ENCODE results near the gene ATG2B.
"Not testable (repeated sequence)": the region's sequence is repeated elsewhere in the genome, so short reads cannot be mapped to it uniquely, and the experiment has no call there.

The ATG2B gene

GRCh38 chr14:96245074-96245473 is 118.1 kb downstream of the ATG2B start:
- not testable (repeated sequence) for H3K4me1 ChIP-seq (ENCODE audit: control insufficient read depth, insufficient read depth, low read length); H3K9ac ChIP-seq (ENCODE audit: low read depth, low read length); H3K27me3 ChIP-seq (ENCODE audit: control insufficient read depth, insufficient read depth, low read length); H3K36me3 ChIP-seq (ENCODE audit: control insufficient read depth, insufficient read depth, low read length); H3K9me3 ChIP-seq (ENCODE audit: control insufficient read depth, insufficient read depth, low read length); H3K4me3 ChIP-seq (ENCODE audit: low read depth, low read length)

DNA sequence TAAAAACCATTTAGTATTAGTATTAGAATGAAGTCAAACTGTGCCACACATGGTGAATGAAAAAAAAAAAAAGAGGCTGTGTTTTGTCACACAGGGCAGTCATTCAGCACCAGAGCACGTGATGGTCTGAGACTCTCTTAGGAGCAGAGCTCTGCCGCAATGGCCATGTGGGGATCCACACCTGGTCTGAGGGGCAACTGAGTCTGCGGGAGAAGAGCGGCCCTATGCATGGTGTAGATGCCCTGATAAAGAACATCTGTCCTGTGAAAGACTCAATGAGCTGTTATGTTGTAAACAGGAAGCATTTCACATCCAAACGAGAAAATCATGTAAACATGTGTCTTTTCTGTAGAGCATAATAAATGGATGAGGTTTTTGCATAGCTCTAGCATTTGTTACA is 119.4 kb downstream of the ATG2B start:
- H3K4me1 ChIP-seq (ENCODE audit: control insufficient read depth, insufficient read depth, low read length): no peaks in the 10 kb centered on the region
- no peaks in the 10 kb centered on the region for H3K27me3 ChIP-seq (ENCODE audit: control insufficient read depth, insufficient read depth, low read length)
- no peaks in the 10 kb centered on the region for H3K9me3 ChIP-seq (ENCODE audit: control insufficient read depth, insufficient read depth, low read length)
- H3K4me3 ChIP-seq (ENCODE audit: low read depth, low read length): no peak overlapping the region
- H3K36me3 ChIP-seq (ENCODE audit: control insufficient read depth, insufficient read depth, low read length): no peaks in the 10 kb centered on the region
- no peak overlapping the region for H3K9ac ChIP-seq (ENCODE audit: low read depth, low read length)

DNA sequence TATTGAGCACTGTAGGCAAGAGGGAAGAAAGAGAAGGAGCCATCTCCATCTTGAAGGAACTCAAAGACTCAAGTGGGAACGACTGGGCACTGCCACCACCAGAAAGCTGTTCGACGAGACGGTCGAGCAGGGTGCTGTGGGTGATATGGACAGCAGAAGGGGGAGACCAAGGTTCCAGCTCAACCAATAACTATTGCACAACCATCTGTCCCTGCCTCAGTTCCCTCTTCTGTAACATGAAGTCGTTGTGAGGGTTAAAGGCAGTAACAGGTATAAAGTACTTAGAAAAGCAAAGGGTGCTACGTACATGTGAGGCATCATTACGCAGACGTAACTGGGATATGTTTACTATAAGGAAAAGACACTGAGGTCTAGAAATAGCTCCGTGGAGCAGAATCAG is 121.0 kb downstream of the ATG2B start:
- Histone ChIP-seq H3K4me3 (ENCODE audit: low read depth, low read length) (no peak overlapping the region), H3K36me3 (ENCODE audit: control insufficient read depth, insufficient read depth, low read length) (no peaks in the 10 kb centered on the region), H3K4me1 (ENCODE audit: control insufficient read depth, insufficient read depth, low read length) (no peaks in the 10 kb centered on the region), H3K9me3 (ENCODE audit: control insufficient read depth, insufficient read depth, low read length) (no peaks in the 10 kb centered on the region), H3K9ac (ENCODE audit: low read depth, low read length) (no peak overlapping the region), H3K27me3 (ENCODE audit: control insufficient read depth, insufficient read depth, low read length) (no peaks in the 10 kb centered on the region)

DNA sequence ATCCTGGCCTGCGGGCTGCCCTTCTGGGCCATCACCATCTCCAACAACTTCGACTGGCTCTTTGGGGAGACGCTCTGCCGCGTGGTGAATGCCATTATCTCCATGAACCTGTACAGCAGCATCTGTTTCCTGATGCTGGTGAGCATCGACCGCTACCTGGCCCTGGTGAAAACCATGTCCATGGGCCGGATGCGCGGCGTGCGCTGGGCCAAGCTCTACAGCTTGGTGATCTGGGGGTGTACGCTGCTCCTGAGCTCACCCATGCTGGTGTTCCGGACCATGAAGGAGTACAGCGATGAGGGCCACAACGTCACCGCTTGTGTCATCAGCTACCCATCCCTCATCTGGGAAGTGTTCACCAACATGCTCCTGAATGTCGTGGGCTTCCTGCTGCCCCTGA is 122.5 kb downstream of the ATG2B start:
- Histone ChIP-seq H3K4me3 (ENCODE audit: low read depth, low read length) (no peak overlapping the region), H3K36me3 (ENCODE audit: control insufficient read depth, insufficient read depth, low read length) (no peaks in the 10 kb centered on the region), H3K4me1 (ENCODE audit: control insufficient read depth, insufficient read depth, low read length) (no peaks in the 10 kb centered on the region)

DNA sequence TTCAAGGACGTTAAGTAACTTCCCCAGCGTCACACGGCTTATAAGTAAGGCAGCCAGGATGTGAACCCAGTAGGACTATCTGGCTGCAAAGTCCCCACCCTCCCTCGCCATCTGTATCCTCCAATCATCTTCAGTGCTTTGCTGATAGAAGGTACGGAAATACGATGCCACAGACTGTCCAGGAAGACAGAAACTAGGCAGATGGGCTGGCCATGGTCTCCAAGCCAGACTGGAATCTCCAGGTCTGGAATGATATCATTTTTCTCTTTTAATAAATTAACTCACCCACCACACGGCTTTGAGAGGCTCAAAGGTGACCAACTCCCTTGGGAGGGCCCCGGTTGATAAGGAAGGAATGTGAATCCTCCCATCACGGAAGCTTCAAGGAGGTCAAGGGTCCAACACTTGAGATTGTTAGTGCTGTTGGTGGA is 123.4 kb downstream of the ATG2B start:
- Histone ChIP-seq H3K9ac (ENCODE audit: low read depth, low read length) (no peak overlapping the region), H3K9me3 (ENCODE audit: control insufficient read depth, insufficient read depth, low read length) (no peaks in the 10 kb centered on the region), H3K4me3 (ENCODE audit: low read depth, low read length) (no peak overlapping the region), H3K36me3 (ENCODE audit: control insufficient read depth, insufficient read depth, low read length) (no peaks in the 10 kb centered on the region), H3K4me1 (ENCODE audit: control insufficient read depth, insufficient read depth, low read length) (no peaks in the 10 kb centered on the region), H3K27me3 (ENCODE audit: control insufficient read depth, insufficient read depth, low read length) (no peaks in the 10 kb centered on the region)

More for the DNA sequence above, 122.5 kb downstream of the ATG2B start:
- Histone ChIP-seq H3K27me3 (ENCODE audit: control insufficient read depth, insufficient read depth, low read length) (no peaks in the 10 kb centered on the region), H3K9me3 (ENCODE audit: control insufficient read depth, insufficient read depth, low read length) (no peaks in the 10 kb centered on the region), H3K9ac (ENCODE audit: low read depth, low read length) (no peak overlapping the region)

DNA sequence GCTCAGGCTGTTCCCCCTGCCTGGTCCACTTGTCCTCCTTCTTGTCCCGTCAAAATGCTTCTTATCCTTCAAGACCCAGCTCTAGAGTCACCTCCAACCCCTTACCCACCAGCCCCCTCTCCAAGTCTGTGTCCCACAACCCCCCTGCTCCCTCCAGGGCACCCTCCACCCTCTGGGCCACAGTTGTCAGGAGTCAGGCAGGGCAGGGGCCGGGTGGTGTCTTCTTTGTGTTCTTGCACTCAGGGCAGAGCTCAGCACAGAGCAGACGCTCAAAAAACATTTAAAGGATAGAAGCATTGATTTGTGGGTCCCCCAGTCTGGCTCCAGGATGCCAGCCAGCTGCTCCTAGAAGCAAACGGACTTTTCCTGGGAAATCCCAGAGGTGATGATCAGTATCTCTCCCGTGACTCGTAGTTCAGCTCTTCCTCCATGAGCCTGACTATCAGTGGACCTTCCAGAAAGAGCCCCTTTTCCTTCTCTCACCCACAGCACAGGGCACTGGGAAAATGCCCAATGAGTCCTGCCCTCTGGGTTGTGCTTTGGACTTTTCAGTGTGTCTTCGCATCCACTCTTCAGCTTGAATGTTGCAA is 124.4 kb downstream of the ATG2B start:
- Histone ChIP-seq H3K9me3 (ENCODE audit: control insufficient read depth, insufficient read depth, low read length) (no peaks in the 10 kb centered on the region), H3K4me1 (ENCODE audit: control insufficient read depth, insufficient read depth, low read length) (no peaks in the 10 kb centered on the region), H3K4me3 (ENCODE audit: low read depth, low read length) (no peak overlapping the region), H3K9ac (ENCODE audit: low read depth, low read length) (no peak overlapping the region), H3K27me3 (ENCODE audit: control insufficient read depth, insufficient read depth, low read length) (no peaks in the 10 kb centered on the region), H3K36me3 (ENCODE audit: control insufficient read depth, insufficient read depth, low read length) (no peaks in the 10 kb centered on the region)

GRCh38 chr14:96237641-96238040 is 125.5 kb downstream of the ATG2B start:
- Histone ChIP-seq H3K4me1 (ENCODE audit: control insufficient read depth, insufficient read depth, low read length) (no peaks in the 10 kb centered on the region), H3K9ac (ENCODE audit: low read depth, low read length) (no peak overlapping the region), H3K4me3 (ENCODE audit: low read depth, low read length) (no peak overlapping the region), H3K27me3 (ENCODE audit: control insufficient read depth, insufficient read depth, low read length) (no peaks in the 10 kb centered on the region), H3K36me3 (ENCODE audit: control insufficient read depth, insufficient read depth, low read length) (no peaks in the 10 kb centered on the region), H3K9me3 (ENCODE audit: control insufficient read depth, insufficient read depth, low read length) (no peaks in the 10 kb centered on the region)

DNA sequence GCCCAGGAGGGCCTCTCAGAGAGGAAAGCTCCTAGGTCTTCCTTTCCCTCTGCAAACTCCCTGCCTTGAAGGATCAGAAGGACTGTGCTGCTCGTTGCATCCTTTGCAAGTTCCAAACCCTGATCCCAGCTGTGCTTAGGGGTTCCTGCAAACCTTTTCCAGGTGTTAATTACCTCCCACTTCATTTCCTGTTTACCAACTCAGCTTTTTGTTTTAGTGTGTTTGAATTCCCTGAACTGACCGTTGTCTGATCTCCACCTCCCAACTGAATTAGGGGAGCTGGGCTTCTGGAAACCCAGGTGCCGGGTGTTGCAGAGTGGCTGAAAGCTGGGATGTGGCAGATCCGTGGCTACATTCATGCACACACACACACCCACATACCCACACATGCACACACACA is 127.7 kb downstream of the ATG2B start:
- no peaks in the 10 kb centered on the region for H3K27me3 ChIP-seq (ENCODE audit: control insufficient read depth, insufficient read depth, low read length)
- H3K9me3 ChIP-seq (ENCODE audit: control insufficient read depth, insufficient read depth, low read length): no peaks in the 10 kb centered on the region
- no peak overlapping the region for H3K4me3 ChIP-seq (ENCODE audit: low read depth, low read length)
- no peaks in the 10 kb centered on the region for H3K36me3 ChIP-seq (ENCODE audit: control insufficient read depth, insufficient read depth, low read length)
- no peak overlapping the region for H3K9ac ChIP-seq (ENCODE audit: low read depth, low read length)
- H3K4me1 ChIP-seq (ENCODE audit: control insufficient read depth, insufficient read depth, low read length): no peaks in the 10 kb centered on the region

DNA sequence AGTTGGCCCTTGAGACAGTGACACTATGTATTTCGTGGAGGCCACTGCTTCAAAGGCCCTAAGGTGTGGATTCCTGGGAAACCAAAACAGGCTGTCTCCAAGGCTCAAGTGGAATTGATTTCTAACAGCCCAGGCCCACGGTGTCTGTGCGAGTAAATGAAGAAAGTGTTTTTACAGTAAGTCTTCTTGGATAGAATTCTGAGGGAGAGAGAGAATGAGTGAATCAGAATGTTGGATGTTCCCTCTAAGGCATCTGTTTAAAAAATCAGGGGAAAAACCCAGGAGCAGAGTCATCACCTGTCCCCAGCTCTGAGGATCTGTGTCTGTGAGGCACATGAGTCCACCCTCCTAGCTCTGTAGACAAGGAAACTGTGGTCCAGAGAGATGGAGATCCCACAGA is 129.5 kb downstream of the ATG2B start:
- H3K27me3 ChIP-seq (ENCODE audit: control insufficient read depth, insufficient read depth, low read length): no peaks in the 10 kb centered on the region
- H3K36me3 ChIP-seq (ENCODE audit: control insufficient read depth, insufficient read depth, low read length): no peaks in the 10 kb centered on the region
- H3K9ac ChIP-seq (ENCODE audit: low read depth, low read length): no peak overlapping the region
- H3K4me1 ChIP-seq (ENCODE audit: control insufficient read depth, insufficient read depth, low read length): no peaks in the 10 kb centered on the region
- H3K9me3 ChIP-seq (ENCODE audit: control insufficient read depth, insufficient read depth, low read length): no peaks in the 10 kb centered on the region
- no peak overlapping the region for H3K4me3 ChIP-seq (ENCODE audit: low read depth, low read length)

- no peak overlapping the region for H3K9ac ChIP-seq (ENCODE audit: low read depth, low read length)
- no peak overlapping the region for H3K4me3 ChIP-seq (ENCODE audit: low read depth, low read length)
- no peaks in the 10 kb centered on the region for H3K36me3 ChIP-seq (ENCODE audit: control insufficient read depth, insufficient read depth, low read length)
- no peaks in the 10 kb centered on the region for H3K4me1 ChIP-seq (ENCODE audit: control insufficient read depth, insufficient read depth, low read length)
- no peaks in the 10 kb centered on the region for H3K9me3 ChIP-seq (ENCODE audit: control insufficient read depth, insufficient read depth, low read length)
- no peaks in the 10 kb centered on the region for H3K27me3 ChIP-seq (ENCODE audit: control insufficient read depth, insufficient read depth, low read length)
Observed at GRCh38 chr14:96232506-96232905, 130.6 kb downstream of the ATG2B start.

- H3K4me1 ChIP-seq (ENCODE audit: control insufficient read depth, insufficient read depth, low read length): no peaks in the 10 kb centered on the region
Observed at GRCh38 chr14:96231526-96232130, 131.5 kb downstream of the ATG2B start.

GRCh38 chr14:96231056-96231455 is 132.1 kb downstream of the ATG2B start:
- H3K27me3 ChIP-seq (ENCODE audit: control insufficient read depth, insufficient read depth, low read length): no peaks in the 10 kb centered on the region
- peaks cover under 1% of the 10 kb centered on the region for H3K4me1 ChIP-seq (ENCODE audit: control insufficient read depth, insufficient read depth, low read length)
- H3K9me3 ChIP-seq (ENCODE audit: control insufficient read depth, insufficient read depth, low read length): no peaks in the 10 kb centered on the region
- no peak overlapping the region for H3K9ac ChIP-seq (ENCODE audit: low read depth, low read length)
- H3K36me3 ChIP-seq (ENCODE audit: control insufficient read depth, insufficient read depth, low read length): no peaks in the 10 kb centered on the region
- H3K4me3 ChIP-seq (ENCODE audit: low read depth, low read length): no peak overlapping the region

More at GRCh38 chr14:96231526-96232130, 131.5 kb downstream of the ATG2B start:
- no peaks in the 10 kb centered on the region for H3K9me3 ChIP-seq (ENCODE audit: control insufficient read depth, insufficient read depth, low read length)
- H3K9ac ChIP-seq (ENCODE audit: low read depth, low read length): no peak overlapping the region
- H3K4me3 ChIP-seq (ENCODE audit: low read depth, low read length): no peak overlapping the region
- no peaks in the 10 kb centered on the region for H3K36me3 ChIP-seq (ENCODE audit: control insufficient read depth, insufficient read depth, low read length)
- no peaks in the 10 kb centered on the region for H3K27me3 ChIP-seq (ENCODE audit: control insufficient read depth, insufficient read depth, low read length)
